Stimulated activated CD8-positive, alpha-beta memory T cell treated with anti-CD3 and anti-CD28 coated beads, Interleukin-7, amount 100 ng/mL, for 24 hours (primary cell): Measurements from ENCODE around the gene EEFSEC.

Experiments used
- DNase-seq: peaks from one replicate; pipeline ENCODE4 v3.0.0-alpha.2; 2020; ENCODE audit warnings: low read depth

The EEFSEC gene

DNA sequence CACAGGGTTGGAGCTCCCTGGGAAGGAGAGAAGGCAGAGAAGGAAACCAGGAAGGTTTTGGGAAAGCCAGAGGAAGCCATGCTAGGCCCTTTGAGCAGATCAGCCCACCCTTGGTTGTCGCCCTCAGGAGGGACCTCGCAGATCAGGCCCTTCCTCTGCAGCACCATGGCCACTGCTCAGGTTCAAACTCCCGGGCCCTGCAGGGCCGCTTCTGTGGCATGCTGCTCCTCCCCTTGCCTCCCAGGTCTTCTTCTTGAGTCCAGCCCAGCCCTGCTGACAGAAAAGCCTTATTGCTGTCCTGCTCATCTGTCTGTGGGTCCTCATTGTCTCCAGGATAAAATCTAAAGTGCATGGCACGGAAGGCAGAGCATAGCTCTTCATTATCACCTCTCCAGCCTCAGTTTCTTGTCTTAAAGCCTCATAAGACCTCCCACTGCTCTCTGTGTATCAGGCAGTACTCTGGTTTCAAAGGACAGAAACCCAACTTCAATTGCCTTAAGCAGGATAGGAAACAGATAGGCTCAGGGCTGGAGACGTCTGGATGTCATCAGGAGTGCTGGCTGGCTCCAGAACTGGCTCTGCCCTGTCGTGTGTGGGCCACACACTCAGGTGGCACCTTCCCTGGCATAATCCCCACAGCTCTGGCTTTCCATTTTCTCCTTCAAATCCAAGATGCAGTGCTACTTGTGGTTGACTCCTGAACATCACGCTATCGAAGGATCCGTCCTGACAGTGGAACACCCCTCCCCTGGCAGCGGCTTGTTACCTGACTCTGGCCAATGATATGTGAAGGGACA lies 118.5 kb downstream of the EEFSEC start:
- no peak for DNase-seq

DNA sequence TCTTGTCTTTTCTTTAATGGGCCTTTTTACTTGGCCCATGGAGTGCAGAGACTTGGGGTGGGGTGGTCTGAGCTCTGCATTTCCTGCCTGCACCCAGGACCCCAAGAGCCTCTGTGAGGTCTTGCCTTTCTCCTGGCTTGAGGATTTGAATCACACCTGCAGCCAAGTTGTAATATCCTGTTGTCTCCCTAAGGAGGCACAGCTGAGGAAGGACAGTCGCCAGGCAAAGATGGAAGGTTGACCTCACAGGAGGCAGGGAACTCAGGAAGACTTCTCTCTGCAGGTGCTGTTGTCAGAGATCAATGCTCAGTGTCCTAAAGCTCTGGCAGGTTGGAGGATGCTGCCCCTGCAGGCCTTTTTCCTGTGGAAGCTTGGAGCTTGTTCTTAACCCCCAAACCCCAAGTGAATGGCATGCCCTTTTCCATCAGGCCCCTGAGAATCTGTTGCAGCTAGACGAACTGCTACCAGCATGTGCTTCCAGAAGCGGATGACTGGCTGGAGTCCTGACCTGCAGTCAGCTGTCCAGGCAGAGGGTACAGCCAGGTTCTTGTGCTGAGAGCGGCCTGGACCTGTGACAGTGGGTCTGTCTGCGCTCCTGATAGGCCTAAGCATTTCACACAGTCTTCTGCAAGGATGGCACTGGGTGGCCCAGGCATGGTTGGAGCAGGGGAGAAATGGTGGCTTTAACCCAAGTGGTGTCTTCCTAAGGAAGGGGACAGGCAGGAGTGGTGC lies 120.0 kb downstream of the EEFSEC start:
- DNase-seq, result no peak

DNA sequence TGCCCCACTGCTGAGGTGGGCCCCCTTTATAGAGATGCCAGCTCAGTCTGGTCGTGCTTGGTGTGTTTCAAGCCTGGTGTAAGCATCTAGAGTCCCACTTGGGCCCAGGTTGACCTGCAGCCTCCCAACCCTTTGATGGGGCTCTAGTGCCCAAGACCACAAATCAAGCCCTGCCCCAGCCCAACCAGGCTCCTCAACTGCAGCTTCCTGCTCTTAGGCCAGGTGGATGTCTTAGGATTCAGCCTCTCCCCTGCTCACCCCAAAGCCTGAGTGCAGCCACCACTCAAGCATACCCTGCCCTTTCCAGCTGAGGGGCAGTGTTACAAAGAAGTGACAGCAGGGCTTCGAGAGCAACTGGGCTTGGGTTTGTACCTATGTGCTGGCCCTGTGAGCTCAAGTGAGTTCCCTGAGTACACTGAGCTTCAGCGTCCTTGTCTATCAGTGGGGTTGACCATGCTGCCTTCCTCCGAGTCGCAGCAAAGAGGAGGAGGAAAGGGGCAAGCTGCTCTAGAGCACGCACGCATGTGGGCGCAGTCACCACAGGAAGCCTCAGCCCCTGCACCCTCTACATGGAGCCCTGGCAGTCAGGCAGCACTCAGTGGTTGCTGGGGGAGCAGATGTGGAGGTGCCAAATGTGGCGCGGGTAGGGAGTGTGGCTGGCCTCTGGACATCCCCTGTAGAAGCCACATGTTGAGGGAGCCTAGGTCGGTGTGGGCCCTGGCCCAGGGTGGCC lies 120.7 kb downstream of the EEFSEC start:
- no peak for DNase-seq

DNA sequence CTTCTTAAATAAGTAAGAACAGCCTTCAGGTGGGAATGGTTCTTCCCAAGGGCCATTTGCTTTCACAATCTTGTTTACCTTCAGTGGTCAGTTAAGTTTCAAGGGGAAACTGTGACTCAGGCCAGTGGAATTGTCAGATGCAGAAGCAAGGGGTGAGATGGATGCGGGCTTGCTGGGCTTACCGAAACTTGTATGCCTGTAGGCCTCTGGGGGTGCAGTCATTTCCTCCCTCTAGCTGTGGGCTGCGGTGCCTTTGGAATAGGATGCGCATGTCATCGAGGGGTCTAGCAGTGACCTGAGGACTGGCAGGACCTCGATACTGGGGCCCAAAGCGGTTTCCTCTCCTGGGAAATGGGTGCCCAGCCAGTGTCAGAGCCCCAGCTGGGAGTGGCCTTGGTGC lies 121.6 kb downstream of the EEFSEC start:
- no peak for DNase-seq

DNA sequence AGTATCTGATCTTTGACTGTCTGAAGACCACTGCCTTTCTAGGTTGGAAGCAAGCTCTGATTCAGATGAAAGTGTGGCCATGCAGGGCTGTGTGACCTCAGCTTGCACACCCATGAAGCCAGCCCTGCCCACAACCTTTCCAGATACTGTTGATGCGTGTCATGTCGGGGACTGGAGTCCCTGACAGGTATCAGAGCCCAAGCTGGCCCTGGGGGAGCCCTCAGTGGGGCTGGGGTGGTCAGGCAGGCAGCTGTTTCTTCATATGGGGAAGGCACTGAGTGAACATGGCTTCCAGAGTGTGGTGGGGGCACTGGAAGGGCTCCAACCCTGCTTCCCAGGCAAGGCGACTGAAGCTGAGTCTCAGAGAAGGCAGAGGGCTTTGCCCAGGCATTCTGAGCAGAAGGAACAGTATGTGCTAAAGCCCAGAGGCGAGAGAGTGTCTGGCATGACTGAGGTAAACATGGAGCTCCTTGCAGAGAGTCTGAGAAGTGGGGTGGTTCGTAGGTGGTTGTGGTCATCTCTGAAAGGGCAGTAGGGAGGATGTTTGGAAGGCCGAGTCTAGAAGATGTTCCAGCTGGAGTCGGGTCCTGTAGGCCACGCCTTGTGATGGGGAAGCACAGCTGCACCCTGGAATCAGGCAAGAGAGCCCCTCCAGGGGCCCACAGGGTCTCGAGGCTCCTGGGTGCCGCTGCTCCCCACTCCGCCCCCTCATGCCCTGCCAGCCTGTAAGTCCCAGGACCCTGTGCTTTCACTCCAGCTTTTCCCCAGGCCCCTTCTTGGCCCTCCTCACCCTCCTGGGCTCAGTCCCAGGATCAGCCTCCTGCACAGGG lies 122.2 kb downstream of the EEFSEC start:
- no peak for DNase-seq

DNA sequence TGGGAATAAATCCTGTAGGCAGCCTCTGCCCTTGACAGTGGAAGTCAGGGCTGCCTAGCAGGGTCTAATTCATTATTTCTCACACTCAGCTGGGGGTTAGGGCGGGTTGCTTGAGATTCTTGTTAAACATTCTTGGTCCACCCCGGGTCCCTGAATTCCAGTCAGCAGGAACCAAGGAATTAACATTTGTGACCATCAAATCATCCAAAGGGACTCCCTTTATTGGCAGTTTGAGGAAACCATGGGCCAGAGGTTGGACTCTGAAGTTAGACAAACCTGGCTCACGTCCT lies 122.8 kb downstream of the EEFSEC start:
- DNase-seq, result no peak

DNA sequence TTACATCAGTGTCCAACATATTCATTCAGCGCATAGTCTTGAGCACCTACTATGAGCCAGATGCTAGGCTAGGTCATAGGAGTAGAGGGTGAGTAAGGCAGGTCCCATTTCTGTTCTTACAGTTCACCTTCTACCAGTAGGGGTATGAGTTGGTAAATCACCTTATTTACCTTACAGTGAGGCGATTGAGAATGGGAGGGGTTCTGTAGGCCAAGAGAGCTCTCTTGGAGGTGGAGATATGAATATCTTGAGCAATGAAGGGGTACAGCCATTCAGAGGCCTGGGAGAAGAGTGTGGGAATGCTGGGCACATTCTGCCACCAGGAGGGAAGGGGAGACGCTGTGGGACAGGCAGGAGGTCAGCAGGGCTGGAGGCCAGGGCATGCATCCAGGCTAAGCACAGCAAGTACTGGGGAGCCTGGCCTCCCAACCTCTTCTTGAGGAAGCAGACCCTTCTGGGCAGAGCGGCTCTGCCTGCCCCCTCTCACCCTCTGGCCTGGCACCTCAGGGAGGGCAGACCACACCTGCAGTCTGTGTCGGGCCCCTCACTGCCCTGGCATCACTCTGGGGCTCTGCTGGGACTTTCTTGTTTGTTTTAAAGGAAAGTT lies 123.4 kb downstream of the EEFSEC start:
- DNase-seq, result no peak

DNA sequence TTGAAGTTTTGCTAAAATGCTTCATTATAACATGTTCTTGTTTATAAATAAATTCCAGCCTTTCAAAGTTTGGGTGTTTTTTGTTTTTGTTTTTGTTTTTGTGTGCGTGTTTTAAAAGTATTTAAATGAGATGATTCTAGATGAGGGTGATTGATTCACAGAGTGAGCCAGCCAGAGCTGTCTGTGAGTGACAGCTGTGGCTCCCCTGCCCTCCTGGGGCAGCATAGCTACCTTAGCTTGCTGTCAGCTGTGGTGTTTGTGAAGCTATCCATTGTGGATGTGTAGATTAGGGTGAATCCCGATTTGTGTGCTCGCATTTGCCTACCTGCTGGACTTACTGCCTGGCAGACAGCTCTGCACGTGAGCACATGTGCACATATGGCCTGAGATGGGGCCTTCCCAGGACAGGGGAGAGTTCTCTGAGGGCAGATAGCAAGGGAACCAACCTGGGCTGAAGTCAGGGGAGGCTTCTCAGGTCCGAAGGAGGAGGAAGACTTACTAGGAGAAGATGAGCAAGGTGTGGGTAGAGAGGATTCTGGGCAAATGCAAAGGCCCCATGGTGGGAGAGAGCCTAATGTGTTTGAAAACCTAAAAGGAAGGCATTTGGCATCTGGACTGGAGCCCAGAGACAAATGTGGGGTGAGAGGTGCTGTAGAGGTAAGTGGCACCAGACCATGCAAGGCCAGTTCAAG lies 124.2 kb downstream of the EEFSEC start:
- DNase-seq, result no peak

DNA sequence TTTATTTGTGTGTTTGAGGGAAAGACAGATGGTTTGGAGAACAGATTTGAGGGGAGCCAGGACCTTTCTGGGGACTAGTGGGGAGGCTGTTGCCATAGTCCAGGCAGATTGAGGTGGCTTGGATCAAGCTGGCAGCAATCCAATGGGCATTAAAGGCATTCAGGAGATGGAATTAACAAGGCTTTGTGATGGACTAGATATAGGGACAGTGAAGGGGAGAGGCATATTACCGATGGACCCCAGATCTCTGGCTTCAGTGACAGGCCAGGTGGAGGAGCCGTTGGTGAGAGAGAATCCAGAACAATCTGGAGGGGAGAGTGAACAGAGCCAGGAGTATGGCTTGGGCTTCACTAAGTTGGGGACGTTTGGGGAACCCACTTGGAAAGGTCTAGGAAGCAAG lies 124.8 kb downstream of the EEFSEC start:
- DNase-seq, result no peak

DNA sequence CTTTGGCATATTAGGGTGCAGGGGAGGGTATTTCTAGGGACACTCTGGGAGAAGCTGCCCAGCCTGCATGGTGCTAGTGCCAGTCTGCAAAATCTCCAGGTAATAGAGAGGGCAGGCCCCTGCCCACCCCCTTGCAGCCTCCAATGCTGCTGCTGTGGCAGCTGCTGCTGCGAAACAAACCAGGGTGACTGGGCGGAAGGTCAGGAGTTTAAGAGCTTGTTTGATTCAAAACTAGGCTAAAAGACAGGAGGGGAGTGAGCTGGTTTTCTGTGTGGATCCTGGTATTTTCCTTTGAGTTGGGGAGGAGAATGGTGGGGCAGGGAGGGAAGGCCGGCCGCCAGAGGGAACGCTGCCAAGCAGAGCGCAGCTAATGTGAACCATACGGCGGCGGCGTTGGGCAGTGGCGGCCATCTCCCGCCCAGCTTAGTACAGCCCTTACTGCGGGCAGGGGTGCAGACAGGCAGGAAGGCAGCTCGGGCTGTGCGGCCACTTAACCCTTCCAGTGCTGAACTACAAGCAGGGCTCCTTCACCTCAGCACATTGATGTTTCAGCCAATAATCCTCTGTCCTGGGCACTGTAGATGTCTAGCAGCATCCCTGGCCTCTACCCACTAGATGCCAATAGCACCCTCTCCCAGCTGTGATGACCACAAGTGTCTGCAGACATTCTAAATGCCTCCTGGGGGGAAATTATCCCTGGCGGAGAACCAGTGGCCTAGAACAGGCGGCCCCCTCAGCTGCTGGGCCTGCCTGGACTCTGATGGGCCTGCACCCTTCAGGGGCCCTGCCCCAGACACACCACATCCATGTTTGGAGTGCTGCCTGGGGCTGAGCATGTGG lies 125.7 kb downstream of the EEFSEC start:
- DNase-seq, result no peak

DNA sequence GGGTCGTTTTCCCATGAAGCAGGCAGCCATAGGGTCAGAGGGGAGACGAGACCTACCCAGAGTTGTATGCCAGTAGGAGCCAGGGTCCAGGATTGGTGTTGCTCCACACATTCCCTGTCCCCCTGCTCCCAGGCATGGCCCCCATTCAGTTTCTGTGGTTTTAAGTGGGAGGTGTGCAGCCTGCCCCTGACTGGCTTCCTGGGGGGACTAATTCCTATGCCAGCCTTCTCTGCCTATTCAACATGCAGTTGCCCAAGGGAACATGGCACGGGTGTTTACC lies 126.3 kb downstream of the EEFSEC start:
- no peak for DNase-seq

DNA sequence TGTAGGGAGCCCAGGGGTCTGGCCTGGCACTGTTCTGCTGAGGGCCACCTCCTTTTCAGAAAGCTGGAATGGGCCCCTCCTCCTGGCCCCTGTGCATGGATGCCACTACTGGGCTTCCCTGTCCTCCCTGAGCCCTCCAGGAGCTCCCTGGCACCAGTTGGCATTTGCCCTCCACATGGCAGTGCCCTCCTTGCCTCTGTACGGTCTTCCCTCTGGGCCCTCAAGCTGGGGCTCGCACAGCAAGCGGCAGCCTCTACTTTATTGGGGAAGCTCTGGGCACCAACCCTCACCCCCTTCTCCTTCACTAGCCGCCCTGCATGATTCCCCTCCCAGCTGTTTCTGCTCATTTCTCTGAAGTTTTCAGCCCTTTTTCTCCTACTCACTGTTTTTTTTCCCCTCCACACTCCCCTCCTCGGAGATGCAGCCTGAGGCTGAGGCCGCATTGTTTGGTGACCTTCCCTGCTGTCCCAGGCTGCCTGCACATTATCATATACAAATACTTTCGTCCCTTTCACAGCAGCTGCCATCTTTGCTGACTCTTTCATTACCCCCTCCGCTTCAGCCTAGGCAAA lies 127.3 kb downstream of the EEFSEC start:
- no peak for DNase-seq

DNA sequence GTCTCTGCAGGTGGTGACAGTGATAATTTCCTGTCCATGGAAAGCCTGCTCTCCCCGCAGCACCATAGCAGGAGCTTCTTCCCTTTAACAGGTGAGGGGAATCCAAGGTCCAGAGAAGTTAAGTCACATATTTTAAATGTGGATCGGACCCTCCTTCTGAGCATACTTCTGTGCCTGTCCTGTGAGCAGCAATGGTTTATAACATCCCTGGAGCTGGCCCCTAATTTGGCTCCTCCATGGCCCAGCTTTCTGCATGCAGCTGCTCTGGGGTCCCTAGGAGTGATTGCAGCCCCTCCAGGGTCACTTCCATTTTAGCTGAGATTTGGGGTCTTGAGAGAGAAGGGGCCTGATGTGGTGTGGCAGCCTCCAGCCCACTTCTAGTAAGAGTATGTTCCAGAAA lies 127.8 kb downstream of the EEFSEC start:
- DNase-seq, result no peak

DNA sequence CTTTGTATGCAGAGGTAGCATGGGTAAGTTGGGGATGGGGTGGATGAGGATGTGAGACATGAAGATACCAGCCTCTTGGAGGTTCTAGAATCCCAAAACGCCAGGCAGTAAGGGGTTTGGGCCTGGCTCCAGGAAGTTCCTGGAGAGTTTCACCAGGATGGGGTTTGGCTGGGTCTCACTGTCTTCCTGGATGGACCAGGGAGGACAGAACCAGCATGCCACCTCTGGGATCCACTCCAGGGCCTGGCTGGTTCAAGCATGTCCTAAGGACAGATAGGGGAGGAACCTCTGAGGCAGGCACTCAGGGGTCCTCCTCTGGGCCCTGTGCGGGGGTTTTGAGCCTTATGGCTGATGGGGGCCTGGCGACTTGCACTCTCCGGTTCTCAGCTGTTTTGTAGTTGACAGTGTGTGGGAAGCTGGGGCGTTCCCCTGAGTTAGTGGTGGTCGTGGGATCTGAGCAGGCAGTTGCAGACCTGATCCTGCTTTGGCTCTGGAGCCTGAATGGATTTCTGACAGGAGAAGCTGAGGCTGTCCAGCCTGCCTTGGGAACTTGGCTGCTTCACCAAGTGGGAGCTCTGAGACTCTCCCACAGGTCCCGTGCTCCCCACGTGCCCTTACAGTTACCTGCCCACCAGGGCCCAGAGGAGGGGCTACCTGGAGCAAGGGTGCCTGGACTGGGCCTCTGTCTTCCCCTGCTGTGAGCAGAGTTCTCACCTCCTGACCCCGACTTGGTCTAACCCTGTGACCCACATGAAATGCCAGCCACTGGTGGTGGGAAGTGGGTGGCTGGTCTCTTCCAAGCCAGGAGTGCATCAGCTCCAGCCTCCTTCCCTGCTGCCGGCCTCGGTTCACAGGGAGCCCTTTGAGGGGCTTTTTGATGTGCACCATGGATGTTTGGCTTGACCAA lies 128.4 kb downstream of the EEFSEC start:
- no peak for DNase-seq

DNA sequence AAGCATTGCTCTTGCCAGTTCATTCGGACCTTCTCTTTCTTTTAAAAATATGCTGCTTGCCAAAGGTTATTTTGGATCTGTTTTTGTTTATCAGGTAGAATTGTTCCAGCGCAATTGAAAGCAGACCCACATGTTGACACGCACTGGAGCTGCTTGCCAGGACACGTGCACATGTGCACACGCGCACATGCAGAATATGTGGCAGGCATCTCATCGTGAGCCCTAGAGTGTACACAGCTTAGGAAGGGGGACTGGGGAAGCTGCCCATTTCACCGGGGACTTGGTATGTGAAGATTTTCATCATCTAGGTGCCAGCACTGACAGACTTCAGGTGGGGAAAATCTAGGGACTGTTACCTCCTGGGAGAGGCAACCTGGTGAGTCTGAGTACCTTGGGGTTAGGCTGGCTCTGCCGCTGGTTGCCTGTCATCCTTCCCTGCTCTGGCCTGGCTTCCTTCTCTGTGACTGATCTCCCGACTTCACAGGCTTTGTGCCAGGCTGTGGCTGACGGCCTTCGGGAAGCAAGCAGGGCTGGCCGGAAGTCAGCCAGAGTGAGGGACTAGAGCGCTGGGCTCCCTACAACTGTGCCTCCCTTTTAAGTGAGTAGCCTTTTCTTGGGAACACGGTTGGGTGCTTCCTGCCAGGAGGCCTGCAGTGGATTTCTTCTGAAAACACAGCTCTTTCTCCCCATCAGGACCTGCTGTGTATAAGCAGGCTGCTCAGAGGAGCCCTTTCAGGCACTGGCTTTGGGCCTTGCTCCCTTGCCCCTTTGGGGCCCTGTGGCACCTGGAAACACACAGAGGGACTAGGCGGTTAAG lies 129.3 kb downstream of the EEFSEC start:
- DNase-seq, result no peak

DNA sequence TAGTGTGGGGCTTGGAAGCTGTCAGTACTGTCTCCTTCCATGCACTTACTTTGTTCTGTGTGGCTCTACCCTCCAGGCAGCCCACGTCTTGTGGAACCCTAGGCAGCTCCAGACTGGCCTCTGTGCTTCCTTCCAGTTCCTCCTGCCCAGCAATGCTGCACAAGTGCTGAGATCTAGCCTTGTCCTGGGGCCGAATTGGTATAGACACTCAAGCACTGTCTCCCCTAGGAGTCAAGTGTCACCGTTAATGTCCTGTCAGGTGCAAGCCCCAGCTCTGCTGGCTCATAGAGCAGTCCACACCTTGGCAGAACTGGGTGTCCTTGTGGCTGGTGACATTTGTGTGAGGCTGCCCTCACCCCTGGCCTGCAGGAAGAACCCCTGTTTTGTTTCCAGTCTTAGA lies 130.1 kb downstream of the EEFSEC start:
- no peak for DNase-seq

DNA sequence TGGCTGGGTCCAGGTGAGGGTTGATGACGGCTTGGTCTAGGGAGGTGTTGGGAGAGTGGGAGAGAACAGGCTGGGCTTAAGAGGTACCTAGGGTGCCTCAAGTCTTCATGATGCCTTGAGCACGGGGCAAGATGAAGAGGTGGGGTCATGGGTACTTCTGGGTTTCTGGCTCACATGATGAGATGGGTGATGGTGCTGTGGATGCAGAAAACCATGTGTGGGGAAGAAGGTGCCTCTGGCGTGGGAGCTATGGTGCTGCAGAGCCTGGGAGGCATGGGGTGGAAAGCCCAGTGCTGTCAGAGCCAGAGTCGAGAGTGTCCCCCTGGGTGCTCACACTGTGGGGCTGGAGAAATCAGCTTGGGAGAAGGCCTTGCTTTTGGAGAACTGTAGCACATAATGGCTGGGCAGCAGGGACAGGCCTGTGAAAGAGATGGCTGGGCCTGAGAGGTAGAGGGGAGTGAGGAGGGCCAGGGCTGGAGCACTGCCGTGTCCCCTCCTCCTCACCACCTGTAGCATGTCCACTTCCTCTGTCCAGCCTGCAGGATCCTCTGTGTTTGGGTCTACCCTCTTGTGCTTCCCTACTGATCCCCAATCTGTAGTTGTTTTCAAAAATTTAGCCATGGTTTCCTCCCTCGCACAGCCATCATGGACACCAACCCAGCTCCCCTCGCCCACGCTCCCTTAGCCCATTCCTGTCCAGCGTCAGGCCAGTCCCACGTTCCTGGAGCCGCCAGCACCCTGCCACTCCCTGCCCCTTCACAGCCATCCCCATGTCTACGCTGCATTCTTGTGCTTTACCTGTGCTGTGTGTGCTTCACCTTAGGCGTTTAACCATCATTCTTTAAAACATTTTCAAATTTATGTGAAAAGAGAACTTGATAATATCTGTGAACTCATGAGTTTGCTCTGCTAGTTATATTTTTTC lies 132.0 kb downstream of the EEFSEC start:
- DNase-seq, result no peak
